ENCODE results near the gene TNPO2. TPM values are rescaled to one million over a fixed set of nuclear protein-coding genes. Genes with fewer than 3 reads are reported as not detected.

The TNPO2 gene
- total and polyA plus RNA-seq, 2 donors: 35.4 to 50.7 TPM

- peak overlapping the region; percentile 94 for H3K27ac ChIP-seq (ENCODE audit: low read depth)
- under 1% methylated on average over 64 of the region's 64 CpGs for WGBS
- H3K4me3 ChIP-seq (ENCODE audit: low read depth, low read length): peak overlapping the region; percentile 82
- no peaks in the 10 kb centered on the region for H3K4me1 ChIP-seq (ENCODE audit: insufficient read depth)
- peaks cover 2% of the 10 kb centered on the region for H3K36me3 ChIP-seq (ENCODE audit: insufficient read depth)
- DNase-seq (ENCODE audit: extremely low spot score): peak; percentile 85
Observed at GRCh38 chr19:12669270-12670158, 54.2 kb downstream of the TNPO2 start.

GRCh38 chr19:12668932-12669269 is 54.8 kb downstream of the TNPO2 start:
- Histone ChIP-seq H3K4me1 (ENCODE audit: insufficient read depth) (no peaks in the 10 kb centered on the region), H3K27ac (ENCODE audit: low read depth) (peak overlapping the region; percentile 94), H3K4me3 (ENCODE audit: low read depth, low read length) (peak overlapping the region; percentile 82), H3K36me3 (ENCODE audit: insufficient read depth) (no peaks in the 10 kb centered on the region)
- WGBS: under 1% methylated on average over 24 of the region's 24 CpGs
- DNase-seq (ENCODE audit: extremely low spot score): no peak

- H3K4me1 ChIP-seq (ENCODE audit: insufficient read depth): no peaks in the 10 kb centered on the region
- H3K27ac ChIP-seq (ENCODE audit: low read depth): no peak overlapping the region
- peak overlapping the region; percentile 82 for H3K4me3 ChIP-seq (ENCODE audit: low read depth, low read length)
- WGBS: 74% methylated on average over 8 of the region's 8 CpGs
- H3K36me3 ChIP-seq (ENCODE audit: insufficient read depth): no peaks in the 10 kb centered on the region
- no peak for DNase-seq (ENCODE audit: extremely low spot score)
Observed at GRCh38 chr19:12668346-12668745, 55.4 kb downstream of the TNPO2 start.

- Histone ChIP-seq H3K36me3 (ENCODE audit: insufficient read depth) (no peaks in the 10 kb centered on the region), H3K4me3 (ENCODE audit: low read depth, low read length) (no peak overlapping the region), H3K4me1 (ENCODE audit: insufficient read depth) (no peaks in the 10 kb centered on the region), H3K27ac (ENCODE audit: low read depth) (no peak overlapping the region)
- DNase-seq (ENCODE audit: extremely low spot score): no peak
- 81% methylated on average over 4 of the region's 4 CpGs for WGBS
Observed at GRCh38 chr19:12667731-12668302, 55.9 kb downstream of the TNPO2 start.

- DNase-seq (ENCODE audit: extremely low spot score): no peak
- Histone ChIP-seq H3K4me1 (ENCODE audit: insufficient read depth) (no peaks in the 10 kb centered on the region), H3K27ac (ENCODE audit: low read depth) (no peak within 1 kb of the TSS), H3K4me3 (ENCODE audit: low read depth, low read length) (peak within 1 kb of the TSS; percentile 85), H3K36me3 (ENCODE audit: insufficient read depth) (no peaks in the 10 kb centered on the region)
- WGBS: 1% methylated on average over 46 of the region's 46 CpGs
Observed at GRCh38 chr19:12666265-12667048, 57.3 kb downstream of the TNPO2 start, which contains the start of the genes MAN2B1 and WDR83. TSS of gene MAN2B1 (minus strand) at chr19:12666742. CDS start at chr19:12666701, 41 bp downstream. TSS of gene WDR83 (plus strand) at chr19:12666807. CDS start at chr19:12669791, 2,984 bp downstream.

- no peaks in the 10 kb centered on the region for H3K4me1 ChIP-seq (ENCODE audit: insufficient read depth)
- DNase-seq (ENCODE audit: extremely low spot score): no peak
- H3K4me3 ChIP-seq (ENCODE audit: low read depth, low read length): peak overlapping the region; percentile 85
- no peaks in the 10 kb centered on the region for H3K36me3 ChIP-seq (ENCODE audit: insufficient read depth)
- WGBS: 58% methylated on average over 12 of the region's 12 CpGs
- H3K27ac ChIP-seq (ENCODE audit: low read depth): no peak overlapping the region
Observed at GRCh38 chr19:12665671-12666264, 58.0 kb downstream of the TNPO2 start.

GRCh38 chr19:12665281-12665573 is 58.5 kb downstream of the TNPO2 start:
- H3K4me1 ChIP-seq (ENCODE audit: insufficient read depth): no peaks in the 10 kb centered on the region
- no peak overlapping the region for H3K27ac ChIP-seq (ENCODE audit: low read depth)
- 82% methylated on average over 10 of the region's 10 CpGs for WGBS
- no peaks in the 10 kb centered on the region for H3K36me3 ChIP-seq (ENCODE audit: insufficient read depth)
- no peak for DNase-seq (ENCODE audit: extremely low spot score)
- no peak overlapping the region for H3K4me3 ChIP-seq (ENCODE audit: low read depth, low read length)

- Histone ChIP-seq H3K4me1 (ENCODE audit: insufficient read depth) (no peaks in the 10 kb centered on the region), H3K36me3 (ENCODE audit: insufficient read depth) (no peaks in the 10 kb centered on the region), H3K27ac (ENCODE audit: low read depth) (no peak overlapping the region), H3K4me3 (ENCODE audit: low read depth, low read length) (no peak overlapping the region)
- no peak for DNase-seq (ENCODE audit: extremely low spot score)
- 85% methylated on average over 29 of the region's 29 CpGs for WGBS
Observed at GRCh38 chr19:12664406-12665280, 59.1 kb downstream of the TNPO2 start.

- H3K36me3 ChIP-seq (ENCODE audit: insufficient read depth): no peaks in the 10 kb centered on the region
- 95% methylated on average over 12 of the region's 12 CpGs for WGBS
- H3K27ac ChIP-seq (ENCODE audit: low read depth): no peak overlapping the region
- H3K4me3 ChIP-seq (ENCODE audit: low read depth, low read length): no peak overlapping the region
- H3K4me1 ChIP-seq (ENCODE audit: insufficient read depth): no peaks in the 10 kb centered on the region
- DNase-seq (ENCODE audit: extremely low spot score): no peak
Observed at GRCh38 chr19:12660980-12661379, 62.8 kb downstream of the TNPO2 start.

- H3K27ac ChIP-seq (ENCODE audit: low read depth): no peak overlapping the region
- WGBS: 97% methylated on average over 22 of the region's 22 CpGs
- no peaks in the 10 kb centered on the region for H3K4me1 ChIP-seq (ENCODE audit: insufficient read depth)
- DNase-seq (ENCODE audit: extremely low spot score): no peak
- H3K36me3 ChIP-seq (ENCODE audit: insufficient read depth): peaks cover 1% of the 10 kb centered on the region
- no peak overlapping the region for H3K4me3 ChIP-seq (ENCODE audit: low read depth, low read length)
Observed at GRCh38 chr19:12657966-12658365, 65.8 kb downstream of the TNPO2 start.

GRCh38 chr19:12656899-12657571 is 66.7 kb downstream of the TNPO2 start:
- no peak overlapping the region for H3K27ac ChIP-seq (ENCODE audit: low read depth)

GRCh38 chr19:12655546-12655945 is 68.2 kb downstream of the TNPO2 start:
- Histone ChIP-seq H3K4me1 (ENCODE audit: insufficient read depth) (no peaks in the 10 kb centered on the region), H3K36me3 (ENCODE audit: insufficient read depth) (peaks cover 1% of the 10 kb centered on the region), H3K4me3 (ENCODE audit: low read depth, low read length) (no peak overlapping the region), H3K27ac (ENCODE audit: low read depth) (no peak overlapping the region)
- DNase-seq (ENCODE audit: extremely low spot score): no peak
- 97% methylated on average over 8 of the region's 8 CpGs for WGBS

More at GRCh38 chr19:12656899-12657571, 66.7 kb downstream of the TNPO2 start:
- no peaks in the 10 kb centered on the region for H3K4me1 ChIP-seq (ENCODE audit: insufficient read depth)
- peaks cover 1% of the 10 kb centered on the region for H3K36me3 ChIP-seq (ENCODE audit: insufficient read depth)
- 61% methylated on average over 50 of the region's 50 CpGs for WGBS
- no peak for DNase-seq (ENCODE audit: extremely low spot score)
- no peak overlapping the region for H3K4me3 ChIP-seq (ENCODE audit: low read depth, low read length)
